Non-pigmented ciliary epithelial cell (primary cell): ENCODE data around the gene COL1A1.

Experiments used
- DNase-seq: peaks from one replicate; pipeline ENCODE4 v3.0.0-alpha.2; 2010; ENCODE audit warnings: low read depth

The COL1A1 gene

DNA sequence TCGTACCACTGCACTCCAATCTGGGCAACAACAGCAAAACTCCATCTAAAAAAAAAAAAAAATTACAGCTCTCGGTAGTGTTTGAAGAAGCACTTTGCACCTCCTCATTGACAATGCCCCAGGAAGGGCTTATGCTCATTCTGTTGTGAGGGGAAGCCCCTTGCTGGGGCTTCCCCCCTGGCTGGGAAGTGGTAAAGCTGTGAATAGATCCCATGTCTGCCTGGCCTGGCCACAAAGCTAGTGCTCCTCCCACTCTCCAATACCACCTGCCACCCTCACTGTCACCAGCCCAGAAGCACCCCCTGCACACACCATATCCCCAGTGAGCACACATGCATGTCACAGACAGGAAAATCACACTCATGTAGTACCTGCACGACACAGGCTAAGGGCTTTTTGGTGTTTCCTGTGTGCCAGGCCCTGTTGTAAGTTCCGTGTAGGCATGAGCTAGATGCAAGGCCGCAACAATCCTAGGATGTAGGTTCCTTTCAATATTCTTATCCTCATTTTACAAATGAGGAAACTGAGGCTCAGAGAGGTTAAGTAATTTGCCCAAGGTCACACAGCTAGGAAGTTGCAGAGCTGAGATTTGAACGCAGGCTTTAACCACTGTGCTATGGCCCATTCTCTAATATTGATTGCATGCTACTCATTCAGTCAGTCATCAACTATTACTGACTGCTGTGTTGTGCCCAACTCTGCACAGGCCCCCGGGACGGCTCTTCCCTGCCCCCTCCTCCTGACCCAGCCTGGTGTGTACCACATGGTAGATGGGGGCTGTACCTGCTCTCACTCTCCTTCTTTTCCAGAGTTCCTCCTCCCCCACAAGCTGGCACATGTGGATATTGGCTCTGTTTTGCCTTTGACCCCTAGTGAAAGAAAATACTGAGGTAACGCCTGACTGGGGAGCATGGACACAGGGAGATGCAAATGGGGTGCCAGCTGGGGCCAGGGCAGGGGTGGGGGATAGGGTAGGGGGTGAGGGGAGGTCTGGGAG is 11.9 kb upstream of the COL1A1 start:
- no peak for DNase-seq

DNA sequence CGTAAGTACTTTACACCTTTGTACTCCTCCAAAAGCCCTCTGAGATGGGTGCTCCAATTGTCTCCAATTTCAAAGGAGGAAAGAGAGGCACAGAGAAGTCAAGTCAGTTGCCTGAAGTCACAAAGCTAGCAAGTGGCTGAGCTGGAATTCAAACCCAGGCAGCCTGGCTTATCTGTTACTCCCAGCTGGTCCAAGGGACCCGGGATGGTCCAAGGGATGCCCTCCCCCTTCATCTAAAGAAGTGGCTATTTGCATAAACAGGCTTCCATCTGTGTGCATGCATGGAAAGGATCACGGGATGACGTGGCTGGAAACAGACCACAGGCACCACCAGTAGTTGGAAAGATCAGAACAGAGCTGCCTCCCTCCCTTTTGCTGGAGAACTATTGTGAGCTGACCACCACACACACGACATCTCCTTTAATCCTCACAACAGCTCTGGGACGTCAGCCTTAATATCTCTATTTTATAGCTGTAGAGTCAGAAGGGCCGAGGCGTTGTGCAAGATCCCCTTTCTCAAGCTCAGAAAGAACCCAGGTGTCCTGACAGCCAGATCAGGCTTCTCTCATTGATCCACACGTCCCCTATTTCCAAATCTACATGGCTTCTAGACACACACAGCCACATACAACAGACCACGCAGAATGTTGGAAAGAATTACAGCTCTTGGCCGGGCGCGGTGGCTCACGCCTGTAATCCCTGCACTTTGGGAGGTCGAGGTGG is 10.9 kb upstream of the COL1A1 start:
- DNase-seq = no peak

DNA sequence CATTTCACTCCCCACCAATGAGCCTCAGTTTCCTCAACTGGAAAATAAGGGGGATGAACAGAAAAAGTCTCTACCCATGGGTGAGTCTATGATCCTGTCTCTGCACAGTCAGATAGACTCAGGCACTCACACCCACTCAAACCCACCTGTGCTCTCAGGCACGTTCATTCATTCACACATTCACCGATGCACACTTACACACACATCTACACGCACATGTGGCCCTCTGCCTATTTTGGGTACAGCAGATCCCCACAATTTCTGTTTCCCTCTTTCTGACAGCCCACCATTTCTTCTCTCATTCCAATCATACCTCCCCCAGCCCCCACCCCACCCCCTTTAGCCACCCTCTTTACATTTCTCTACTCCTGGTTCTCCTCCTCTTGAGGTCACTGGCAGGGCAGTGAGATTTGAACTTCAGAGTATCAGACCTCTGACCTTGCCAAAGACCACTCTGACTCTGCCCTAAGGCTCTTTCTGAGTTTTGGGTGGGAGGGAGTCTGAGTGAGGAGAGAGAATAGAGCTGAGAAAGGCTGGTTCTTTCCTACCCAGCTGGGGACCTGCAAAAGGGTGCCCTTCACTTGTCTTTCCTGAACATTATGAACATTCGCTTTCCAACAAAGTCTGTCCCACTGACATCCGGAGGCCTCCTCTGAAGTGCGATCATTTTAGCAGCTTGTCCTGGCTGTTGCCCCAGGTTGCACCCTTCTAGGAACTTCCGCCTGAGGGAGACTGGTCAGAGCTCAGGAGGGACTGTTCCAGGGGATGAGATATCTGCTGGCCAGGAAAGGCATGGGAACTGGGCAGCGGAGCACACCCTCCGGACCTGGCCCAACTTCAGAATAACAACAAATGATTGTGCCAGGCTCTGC is 10.1 kb upstream of the COL1A1 start:
- DNase-seq = no peak

DNA sequence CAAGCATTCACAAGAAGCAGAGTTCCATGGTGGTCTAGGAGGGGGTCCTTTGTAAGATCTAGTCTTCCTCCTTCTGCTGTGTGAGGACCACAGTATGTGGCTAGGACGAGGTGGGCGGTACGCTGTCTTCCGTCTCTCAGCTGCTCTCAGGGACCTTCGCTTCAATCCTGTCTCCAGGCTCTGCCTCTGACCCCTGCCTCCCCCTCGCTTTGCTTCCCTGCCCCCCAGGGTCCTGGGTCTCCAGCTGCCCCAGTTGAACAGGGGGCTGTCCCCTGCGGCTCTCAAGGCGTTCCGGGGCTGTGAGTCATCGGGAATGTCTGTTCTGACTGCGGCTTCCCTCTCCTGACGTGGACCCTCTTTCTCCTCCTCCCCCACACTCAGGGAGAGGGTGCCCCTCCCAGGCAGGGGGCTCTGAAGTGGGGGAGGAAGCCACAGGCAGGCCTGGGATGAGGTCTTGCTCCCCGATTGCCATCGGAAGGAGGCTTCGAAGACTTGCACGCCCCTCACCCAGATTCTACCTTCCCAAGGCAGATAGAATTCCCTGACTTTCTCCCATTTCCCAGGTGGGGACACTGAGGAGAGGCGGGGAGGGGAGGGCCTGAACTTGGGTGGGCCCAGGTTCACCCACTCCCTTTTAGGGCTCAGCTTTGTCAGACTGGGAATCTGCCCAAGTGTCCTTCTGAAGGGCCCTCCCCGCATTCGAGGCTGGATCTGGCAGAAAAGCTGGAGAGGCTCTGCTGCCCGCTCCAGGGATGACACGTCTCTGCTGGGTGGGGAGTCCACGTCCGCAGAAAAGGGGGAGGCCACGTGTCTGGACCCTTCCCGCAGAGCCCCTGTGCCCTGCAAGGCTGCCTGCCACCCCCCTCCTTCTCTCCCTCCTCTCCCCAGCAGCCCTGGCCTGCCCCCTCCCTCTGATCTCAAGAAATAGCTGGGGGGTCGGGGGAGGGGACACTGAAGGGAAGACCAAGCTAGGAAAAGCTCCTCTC is 9.1 kb upstream of the COL1A1 start:
- DNase-seq = peak; percentile 95

DNA sequence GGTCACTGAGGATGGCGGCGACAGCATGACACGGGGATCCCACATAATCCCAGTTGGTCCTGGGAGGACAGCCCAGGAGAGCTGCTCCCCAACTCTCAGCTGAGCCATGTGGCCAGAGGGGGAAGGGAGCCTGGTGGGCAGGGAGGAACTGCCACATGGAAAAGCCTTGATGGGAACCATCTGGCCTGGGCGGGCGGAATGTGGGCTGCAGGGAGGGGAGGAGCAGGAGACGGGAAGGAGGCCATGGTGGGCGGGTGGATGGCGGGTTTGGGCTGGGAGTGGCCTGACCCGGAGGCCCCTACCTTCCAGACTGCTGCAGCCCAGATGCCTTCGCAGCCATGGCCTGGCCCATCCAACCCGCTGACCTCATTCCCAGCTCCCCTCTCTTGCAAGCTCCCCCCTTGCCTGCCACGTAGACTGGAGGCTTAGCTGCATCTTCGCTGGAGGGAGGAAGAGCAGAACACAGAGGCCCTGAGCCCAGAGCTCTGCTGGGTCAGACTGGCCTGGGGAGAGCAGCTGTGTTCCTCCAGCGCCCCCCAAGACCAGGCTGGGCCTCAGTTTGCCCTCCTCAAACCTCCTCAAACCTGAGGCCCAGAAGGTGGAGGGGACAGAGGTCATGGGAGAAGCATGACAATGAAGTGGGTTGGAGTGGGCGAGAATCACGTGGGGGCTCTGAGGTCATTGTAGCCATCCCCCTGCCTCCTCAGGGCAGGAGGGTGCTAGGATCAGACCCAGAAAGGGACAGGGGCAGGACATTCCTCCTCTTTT is 8.2 kb upstream of the COL1A1 start:
- DNase-seq = peak; percentile 99

DNA sequence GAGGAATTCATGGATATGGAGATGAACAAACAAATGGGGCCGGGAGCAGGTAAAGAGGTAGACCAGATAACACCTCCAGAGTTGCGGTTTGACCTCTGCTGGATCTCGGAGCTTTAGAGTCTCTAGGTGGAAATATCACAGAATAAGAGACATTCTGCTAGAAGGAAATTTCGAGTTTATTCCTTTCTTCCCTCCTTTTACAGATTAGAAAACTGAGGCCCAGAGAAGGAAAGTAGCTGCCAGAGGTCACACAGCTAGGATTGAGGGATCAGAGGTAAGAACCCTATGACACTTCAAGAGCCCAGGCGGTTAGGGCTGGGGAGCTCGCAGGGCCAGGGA is 7.7 kb upstream of the COL1A1 start:
- no peak for DNase-seq

DNA sequence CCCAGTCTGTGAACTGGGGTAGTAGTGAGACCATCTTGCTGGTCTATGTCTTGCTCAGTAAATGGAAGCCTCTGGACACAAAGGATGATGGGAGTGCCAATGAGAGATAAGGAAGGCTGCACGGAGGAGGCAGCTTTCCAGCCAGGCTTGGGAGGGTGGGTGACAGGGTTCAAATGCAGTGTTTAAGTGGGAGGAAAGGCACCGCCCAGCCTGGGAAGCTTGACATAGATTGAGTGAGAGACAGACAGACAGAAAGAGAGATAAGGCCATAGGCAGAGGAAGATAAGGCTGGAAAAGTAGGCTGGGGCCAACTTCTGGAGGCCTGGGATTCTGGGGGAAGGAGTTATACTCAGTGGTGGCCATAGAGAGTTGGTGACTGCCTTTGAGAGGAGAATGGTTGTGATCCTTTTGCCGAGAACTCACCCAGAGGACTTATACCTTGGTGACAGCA is 7.2 kb upstream of the COL1A1 start:
- no peak for DNase-seq

DNA sequence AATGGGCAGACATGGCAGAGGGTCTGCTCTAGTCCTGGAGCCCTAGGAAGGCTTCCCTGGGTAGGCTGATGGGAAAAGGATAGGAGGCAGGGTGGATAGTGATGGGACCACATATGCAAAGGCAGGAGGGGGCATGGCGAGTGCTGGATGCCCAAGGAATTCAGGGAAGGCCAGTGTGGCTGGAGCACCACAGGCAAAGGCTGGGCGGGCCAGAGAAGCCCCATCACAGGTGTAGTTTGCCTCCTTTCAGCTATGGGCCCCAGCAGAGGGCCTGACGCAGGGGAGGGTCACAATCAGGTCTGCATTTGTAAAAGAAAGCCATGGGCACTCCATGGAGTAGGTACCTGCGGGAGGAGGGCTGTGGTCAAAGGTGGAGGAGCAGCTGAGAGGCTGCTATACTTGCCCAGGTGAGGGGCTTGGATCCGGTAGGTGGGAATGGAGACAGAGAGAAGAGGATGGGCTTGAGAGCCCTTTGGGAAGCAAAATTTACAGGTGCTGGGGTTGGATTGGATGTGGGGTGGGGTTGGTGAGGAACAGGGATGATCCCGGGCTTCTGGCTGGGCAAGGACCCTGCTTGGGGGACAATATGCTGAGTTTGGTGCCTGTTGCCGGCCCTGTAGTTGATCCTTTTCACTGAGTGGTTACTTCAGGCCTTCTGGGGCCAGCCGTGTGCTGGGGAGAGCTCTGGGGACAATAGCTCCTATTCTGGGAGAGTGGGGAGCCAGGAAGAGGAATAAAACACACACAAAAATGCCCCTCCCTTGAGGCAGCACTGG is 6.5 kb upstream of the COL1A1 start:
- no peak for DNase-seq

DNA sequence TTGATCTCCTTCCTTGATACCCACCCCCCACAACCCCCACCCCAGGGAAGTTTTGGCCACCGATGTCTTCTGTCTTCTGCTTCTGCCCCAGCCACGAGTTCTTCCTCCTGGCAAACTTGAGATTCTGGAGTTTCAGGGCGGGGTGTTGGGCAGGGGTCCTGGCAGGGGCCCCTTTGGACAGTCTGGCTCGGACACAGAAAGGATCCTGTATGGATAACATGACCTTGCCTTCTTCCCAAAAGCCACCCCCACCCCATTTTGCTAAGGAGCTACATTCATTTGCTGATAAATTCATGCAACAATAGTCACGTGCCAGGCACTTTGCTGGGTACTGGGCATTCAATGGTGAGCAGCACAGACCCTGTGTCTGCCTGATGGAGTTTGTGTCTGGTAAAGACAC is 5.9 kb upstream of the COL1A1 start:
- no peak for DNase-seq

DNA sequence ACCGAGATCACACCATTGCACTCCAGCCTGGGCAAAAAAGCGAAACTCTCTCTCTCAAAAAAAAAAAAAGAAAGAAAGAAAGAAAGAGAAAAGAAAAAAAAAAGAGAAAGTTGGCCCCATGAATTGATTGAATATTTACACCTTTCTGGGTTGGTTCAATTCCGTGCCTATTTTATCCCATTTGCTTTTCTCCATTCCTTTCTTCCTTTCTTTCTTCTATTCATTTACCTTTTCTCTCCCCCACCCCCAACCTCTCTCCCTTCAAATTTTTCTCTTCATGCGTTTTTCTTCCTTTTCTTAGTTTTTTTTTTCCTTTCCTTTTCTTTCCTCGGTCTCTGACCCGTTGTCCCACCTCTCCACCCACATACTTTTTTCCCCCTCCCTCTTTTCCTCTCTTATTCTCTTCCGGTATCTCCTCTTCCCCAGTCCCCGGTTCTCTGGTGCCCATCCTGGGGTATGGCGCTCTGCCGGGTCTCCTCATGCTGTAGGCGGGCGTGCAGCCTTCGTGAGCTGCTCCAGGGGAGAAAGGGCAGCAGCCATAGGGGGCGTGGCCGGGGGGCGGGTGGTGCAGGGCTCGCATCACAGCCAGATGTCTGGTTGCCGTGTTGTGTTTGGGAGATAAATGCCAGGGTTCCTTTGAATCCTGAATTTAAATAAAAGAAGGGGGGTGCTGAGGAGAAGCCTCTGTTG is 5.3 kb upstream of the COL1A1 start:
- no peak for DNase-seq

DNA sequence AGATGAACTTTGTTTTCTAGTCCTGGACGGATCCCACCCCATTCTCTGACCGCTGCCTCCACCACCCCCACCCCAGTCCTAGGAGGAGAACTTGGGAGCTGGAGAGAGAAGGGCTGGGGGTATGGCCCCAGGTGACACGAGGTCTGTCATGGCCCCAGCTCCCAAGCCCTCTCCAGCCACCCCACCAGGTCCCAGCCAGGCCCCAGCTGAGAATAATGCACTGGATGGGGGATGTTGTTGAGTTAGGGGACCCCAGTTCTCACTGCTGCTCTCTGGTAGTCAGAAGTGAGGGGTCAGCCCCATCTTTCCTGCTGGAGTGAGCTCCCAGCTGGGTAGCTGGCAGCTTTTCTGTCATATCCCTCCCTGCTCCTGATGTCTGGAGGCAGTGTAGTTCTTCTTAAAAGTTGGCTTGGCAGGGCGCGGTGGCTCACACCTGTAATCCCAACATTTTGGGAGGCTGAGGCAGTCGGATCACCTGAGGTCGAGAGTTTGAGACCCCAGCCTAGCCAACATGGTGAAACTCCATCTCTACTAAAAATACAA is 4.6 kb upstream of the COL1A1 start:
- no peak for DNase-seq

DNA sequence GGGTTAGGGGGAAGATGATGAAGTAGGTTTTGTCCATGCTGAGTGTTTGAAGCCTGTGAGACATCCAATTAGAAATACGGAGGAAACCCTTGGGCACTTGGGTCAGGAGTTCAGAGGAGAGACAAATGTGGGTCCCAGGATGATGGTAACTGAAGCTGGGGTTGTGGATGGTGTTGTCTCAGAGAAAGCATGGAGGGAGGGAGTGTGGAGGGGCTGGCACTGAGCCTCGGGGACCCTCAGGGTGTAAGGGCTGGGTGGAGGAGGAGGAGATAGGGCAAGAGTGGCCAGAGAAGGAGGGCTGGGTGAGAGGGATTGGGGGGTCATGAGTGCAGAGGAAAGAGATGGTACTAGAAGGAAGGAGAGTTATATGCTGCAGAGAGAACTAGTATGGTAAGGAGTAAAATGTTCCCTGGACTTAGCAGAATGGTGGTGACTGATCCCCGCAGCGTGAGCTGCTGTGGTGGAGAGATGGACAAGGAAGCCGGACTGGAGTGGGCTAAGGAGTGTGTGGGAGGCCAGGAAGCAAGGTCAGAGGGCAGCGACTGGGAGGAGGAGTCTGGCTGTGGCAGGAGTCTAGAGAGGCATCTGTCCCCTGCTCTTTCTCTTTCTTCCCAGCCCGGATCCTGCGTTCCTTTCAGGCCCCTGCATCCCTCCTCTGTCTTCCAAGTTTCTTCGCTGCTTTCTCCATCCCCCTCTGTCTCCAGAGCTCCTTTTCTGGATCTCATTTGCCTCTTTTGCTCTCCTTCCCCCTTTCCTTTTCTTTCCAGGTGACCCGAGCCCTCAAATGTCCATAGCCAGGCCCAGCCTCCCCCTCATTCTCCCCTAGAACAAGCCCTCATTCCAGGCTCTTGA is 3.9 kb upstream of the COL1A1 start:
- no peak for DNase-seq

DNA sequence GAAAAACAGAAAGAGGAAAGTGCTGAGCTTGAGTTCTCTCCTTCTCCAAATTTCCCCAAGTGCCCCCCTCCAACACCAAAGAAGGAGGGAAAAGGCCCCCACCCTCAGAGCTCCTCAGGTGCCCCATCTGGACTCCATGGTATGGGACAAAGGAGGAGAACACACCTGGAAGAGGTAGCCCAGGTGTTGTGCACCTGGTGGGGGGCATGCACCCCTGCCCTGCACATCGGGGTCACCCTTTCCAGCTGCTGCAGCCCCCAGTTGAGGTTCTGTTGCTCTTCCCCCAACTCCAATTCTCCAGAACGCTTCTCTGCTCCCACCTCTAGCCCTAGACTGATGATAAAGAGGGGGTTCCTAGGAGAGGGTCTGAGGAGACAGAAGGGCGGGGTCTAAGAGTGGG is 3.0 kb upstream of the COL1A1 start:
- no peak for DNase-seq

DNA sequence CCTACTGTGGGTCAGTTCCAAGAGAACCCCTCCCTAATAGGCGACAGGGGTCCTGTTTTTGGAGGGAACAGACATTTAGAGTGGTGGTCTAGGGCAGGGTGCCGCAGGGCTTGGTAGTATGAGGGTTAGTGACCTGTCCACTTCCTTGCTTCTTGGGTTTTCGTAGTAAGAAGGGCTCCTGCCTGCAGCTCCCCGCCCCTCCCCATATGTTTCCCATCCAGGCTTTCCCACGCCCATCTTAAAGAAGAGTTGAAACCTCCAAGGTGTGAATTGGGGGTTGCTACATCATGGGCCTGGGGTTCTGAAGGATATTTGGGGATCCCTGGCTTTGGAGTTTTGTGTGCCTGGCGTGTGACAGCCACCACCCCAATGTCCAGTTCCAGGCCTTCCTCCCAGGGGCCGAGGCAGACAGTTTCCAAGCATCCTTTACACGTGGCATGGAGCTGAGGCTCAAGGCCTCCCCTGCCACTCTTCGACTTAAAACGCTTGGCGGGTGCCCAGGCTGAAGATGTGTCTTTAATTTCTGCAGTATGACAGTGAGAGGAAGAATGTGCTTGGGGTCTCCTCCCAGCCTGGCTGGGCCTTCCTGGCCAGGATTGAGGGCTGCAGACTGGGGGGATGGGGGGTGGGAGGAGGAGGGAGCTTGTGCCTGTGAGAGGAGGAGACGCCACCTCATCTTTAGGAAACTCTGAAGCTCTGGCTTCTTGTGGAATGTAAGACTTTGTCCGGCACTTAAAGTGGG is 2.3 kb upstream of the COL1A1 start:
- DNase-seq = no peak

DNA sequence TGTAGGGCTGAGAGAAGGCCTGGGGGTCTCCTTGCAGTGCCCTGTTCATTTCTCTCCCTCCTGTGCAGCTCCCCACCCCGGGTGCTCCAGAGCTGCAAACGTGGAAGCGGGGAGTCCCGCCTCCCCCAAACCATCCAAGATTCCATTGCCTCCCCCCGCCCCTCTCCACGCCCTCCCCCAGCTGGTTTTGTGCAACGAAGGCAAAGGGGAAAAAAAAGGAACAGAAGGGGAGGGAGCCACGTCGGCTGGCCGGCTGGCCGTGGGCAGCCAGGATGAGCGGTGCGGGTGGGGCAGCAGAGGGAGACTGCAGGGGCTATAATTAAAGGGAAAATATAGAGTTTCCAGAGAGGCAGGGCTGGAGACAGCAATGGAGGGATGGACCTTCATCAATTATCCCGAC is 1.7 kb upstream of the COL1A1 start:
- DNase-seq = no peak

DNA sequence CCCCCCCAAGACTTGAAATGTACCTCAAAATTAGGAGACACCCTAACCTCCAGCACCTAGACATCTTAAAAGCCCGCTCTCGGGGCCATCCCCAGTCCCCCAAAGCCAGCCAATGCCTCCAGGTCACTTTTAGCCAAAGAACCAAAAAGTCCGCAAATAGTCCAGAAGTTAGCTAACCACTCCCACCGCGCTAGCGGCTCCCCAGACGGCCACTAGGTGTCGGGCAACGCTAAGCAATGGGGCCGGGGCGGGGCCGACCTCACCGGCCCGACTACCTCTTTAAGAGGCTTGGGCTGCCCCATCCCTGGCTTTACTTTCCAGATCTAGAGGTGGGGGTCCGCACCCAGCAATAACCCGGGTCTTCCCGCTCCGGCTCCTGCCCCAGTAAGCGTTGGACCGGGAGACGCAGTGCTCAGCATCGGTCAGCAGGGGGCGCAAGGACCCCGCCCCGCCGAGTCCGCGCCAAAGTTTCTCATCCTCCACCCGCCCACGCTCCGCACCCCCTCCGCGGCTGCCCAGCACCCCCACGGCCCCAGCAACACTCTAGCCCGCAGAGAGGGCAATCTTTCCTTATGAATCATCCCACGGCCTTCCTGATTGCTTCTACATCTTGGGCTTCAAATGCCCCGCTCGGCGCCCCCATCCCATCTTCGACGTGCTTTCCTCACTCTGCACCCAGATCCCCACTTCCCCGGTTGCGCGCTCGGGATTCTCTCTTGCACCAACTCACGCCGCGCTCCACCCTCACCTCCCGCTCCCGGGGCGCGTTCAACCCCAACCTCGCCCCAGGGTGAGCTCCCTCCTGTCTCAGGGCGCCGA is 765 bp downstream of the COL1A1 start:
- DNase-seq = no peak
